HG02642 (cell line): ENCODE measurements around the gene GLI1.
"Not testable (repeated sequence)": the region's sequence is repeated elsewhere in the genome, so short reads cannot be mapped to it uniquely, and the experiment has no call there.

ENCODE experiments used
- ATAC-seq: cut with Tn5 transposase; IDR thresholded peaks from one replicate; pipeline ENCODE4 v1.9.1; 2021; ENCODE audit warnings: mild to moderate bottlenecking; ENCODE audit not compliant: unreplicated experiment, poor library complexity

The GLI1 gene

GRCh38 chr12:57515934-57516541, 56.5 kb downstream of the GLI1 start:
- no peak for ATAC-seq

- no peak for ATAC-seq
Observed at GRCh38 chr12:57516617-57517153, 57.1 kb downstream of the GLI1 start.

GRCh38 chr12:57517187-57517586, 57.6 kb downstream of the GLI1 start:
- no peak for ATAC-seq

- not testable (repeated sequence) for ATAC-seq
Observed at GRCh38 chr12:57517718-57518117, 58.1 kb downstream of the GLI1 start.

GRCh38 chr12:57518176-57518919, 58.8 kb downstream of the GLI1 start:
- no peak for ATAC-seq

- ATAC-seq = no peak
Observed at GRCh38 chr12:57518920-57519795, 59.6 kb downstream of the GLI1 start.

- no peak for ATAC-seq
Observed at GRCh38 chr12:57519796-57520052, 60.1 kb downstream of the GLI1 start.

- ATAC-seq = peak; percentile 71
Observed at GRCh38 chr12:57520053-57520818, 60.7 kb downstream of the GLI1 start, which contains the start of gene DDIT3. TSS of gene DDIT3 (minus strand) at chr12:57520514. CDS start at chr12:57517406, 3,108 bp downstream.

GRCh38 chr12:57521525-57522010, 62.0 kb downstream of the GLI1 start:
- no peak for ATAC-seq
